ENCODE measurements around the gene ARHGEF26. TPM values are rescaled to one million over a fixed set of nuclear protein-coding genes. Genes with fewer than 3 reads are reported as not detected.

The ARHGEF26 gene
- total RNA-seq, 1 experiment from 2014 or later: 13.7 TPM

DNA sequence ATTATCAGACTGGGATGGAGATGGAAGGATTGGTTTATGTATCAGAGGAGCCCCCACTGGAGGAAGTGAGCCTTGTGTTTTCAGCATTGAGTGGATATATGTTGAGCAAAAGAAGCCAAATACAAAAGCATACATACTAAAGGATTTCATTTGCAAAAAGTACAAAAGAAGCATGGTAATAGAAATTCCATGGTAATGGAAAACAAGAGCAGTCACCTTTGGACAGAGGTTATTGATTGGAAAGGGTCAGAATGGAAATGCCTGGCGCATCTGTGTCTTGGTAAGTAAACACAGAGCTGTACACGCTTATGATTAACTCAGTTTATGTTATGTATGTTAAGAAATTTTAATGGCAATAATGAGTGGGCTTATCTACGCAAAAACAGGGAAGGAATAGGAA, 130.4 kb downstream of the ARHGEF26 start:
- no peak overlapping the region for H2BK15ac ChIP-seq (ENCODE audit: low read depth, low read length)
- no peak overlapping the region for H3K23ac ChIP-seq (ENCODE audit: insufficient read length, low read depth, low read length)
- H3K27ac Mint-ChIP-seq: 0 out of 7 replicates have a peak overlapping the region, but pooled peaks of 1 of the 3 experiments have one; percentile 3
- WGBS (ENCODE audit: extremely low coverage, insufficient read length, low lambda C conversion rate): no CpG with 5 or more reads among the region's 3 CpGs
- no peak overlapping the region for H3K4ac ChIP-seq (ENCODE audit: low read depth, low read length)
- H3K36me3 Mint-ChIP-seq (ENCODE audit: insufficient read depth in 1 of 3, low read depth in 3 of 3): peaks cover 18 to 40% (median 25%) of the 10 kb centered on the region in 3 experiments
- H4K8ac ChIP-seq (replicated peaks; ENCODE audit: insufficient read length, low read depth, low read length): no peak overlapping the region
- H2AK5ac ChIP-seq (ENCODE audit: insufficient read length, low read length): no peak overlapping the region
- no peaks in the 10 kb centered on the region for H3K27me3 Mint-ChIP-seq (ENCODE audit: low read depth)
- no peak overlapping the region for H4K5ac ChIP-seq (ENCODE audit: insufficient read length, low read depth, low read length)
- H2BK20ac ChIP-seq (ENCODE audit: low read depth, low read length, poor library complexity, severe bottlenecking): no peak overlapping the region
- H4K20me1 ChIP-seq (ENCODE audit: control insufficient read depth, insufficient read depth, insufficient read length): no peaks in the 10 kb centered on the region
- no peak overlapping the region for H2AFZ ChIP-seq (ENCODE audit: low read length)
- no peak overlapping the region for H3T11ph ChIP-seq (ENCODE audit: low read length)
- no peak overlapping the region for H3K9ac ChIP-seq (ENCODE audit: extremely low read depth, insufficient read length, low read length)
- no peak overlapping the region for H4K91ac ChIP-seq (ENCODE audit: insufficient read length, low read depth, low read length)
- no peak overlapping the region for H3K4me2 ChIP-seq (ENCODE audit: insufficient read depth, insufficient read length, low read length)
- H3K4me3 Mint-ChIP-seq: no peak overlapping the region
- H3K79me1 ChIP-seq (ENCODE audit: insufficient read depth, low read depth, low read length, poor library complexity, severe bottlenecking): no peaks in the 10 kb centered on the region
- H3K79me2 ChIP-seq (ENCODE audit: insufficient read depth, low read length): no peaks in the 10 kb centered on the region
- no peak overlapping the region for H2BK12ac ChIP-seq (ENCODE audit: insufficient read length, low read depth, low read length)
- no peak overlapping the region for H2BK120ac ChIP-seq (ENCODE audit: low read depth, low read length, poor library complexity, severe bottlenecking)
- DNase-seq: no peak
- H3K9me3 Mint-ChIP-seq: no peaks in the 10 kb centered on the region
- H3K18ac ChIP-seq (ENCODE audit: insufficient read length, low read depth, low read length): no peak overlapping the region
- no peaks in the 10 kb centered on the region for H3K27me3 ChIP-seq (ENCODE audit: insufficient read depth, low read length)
- H3K27ac ChIP-seq (ENCODE audit: insufficient read length, low read depth, low read length): no peak overlapping the region
- no peak overlapping the region for H3K56ac ChIP-seq (ENCODE audit: insufficient read length, low read depth, low read length)
- TF ChIP-seq, protein P1, sequence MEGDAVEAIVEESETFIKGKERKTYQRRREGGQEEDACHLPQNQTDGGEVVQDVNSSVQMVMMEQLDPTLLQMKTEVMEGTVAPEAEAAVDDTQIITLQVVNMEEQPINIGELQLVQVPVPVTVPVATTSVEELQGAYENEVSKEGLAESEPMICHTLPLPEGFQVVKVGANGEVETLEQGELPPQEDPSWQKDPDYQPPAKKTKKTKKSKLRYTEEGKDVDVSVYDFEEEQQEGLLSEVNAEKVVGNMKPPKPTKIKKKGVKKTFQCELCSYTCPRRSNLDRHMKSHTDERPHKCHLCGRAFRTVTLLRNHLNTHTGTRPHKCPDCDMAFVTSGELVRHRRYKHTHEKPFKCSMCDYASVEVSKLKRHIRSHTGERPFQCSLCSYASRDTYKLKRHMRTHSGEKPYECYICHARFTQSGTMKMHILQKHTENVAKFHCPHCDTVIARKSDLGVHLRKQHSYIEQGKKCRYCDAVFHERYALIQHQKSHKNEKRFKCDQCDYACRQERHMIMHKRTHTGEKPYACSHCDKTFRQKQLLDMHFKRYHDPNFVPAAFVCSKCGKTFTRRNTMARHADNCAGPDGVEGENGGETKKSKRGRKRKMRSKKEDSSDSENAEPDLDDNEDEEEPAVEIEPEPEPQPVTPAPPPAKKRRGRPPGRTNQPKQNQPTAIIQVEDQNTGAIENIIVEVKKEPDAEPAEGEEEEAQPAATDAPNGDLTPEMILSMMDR (conservative IDR thresholded peaks at IDR 0.05): no peak
- no peaks in the 10 kb centered on the region for H3K23me2 ChIP-seq (ENCODE audit: insufficient read length, low read depth, low read length, poor library complexity, severe bottlenecking)
- no peaks in the 10 kb centered on the region for H3K9me3 ChIP-seq (ENCODE audit: control insufficient read depth, low read depth, low read length)
- no peak overlapping the region for H2BK5ac ChIP-seq (ENCODE audit: insufficient read length, low read length)
- no peaks in the 10 kb centered on the region for H3K4me1 ChIP-seq (ENCODE audit: insufficient read depth, low read length)
- peaks cover 26 to 28% of the 10 kb centered on the region in 2 experiments for H3K4me1 Mint-ChIP-seq
- no peak overlapping the region for H3K14ac ChIP-seq (ENCODE audit: insufficient read depth, low read length)

Measured in H9 (cell line).